ENCODE data around the gene ABHD2.

Gene ABHD2

DNA sequence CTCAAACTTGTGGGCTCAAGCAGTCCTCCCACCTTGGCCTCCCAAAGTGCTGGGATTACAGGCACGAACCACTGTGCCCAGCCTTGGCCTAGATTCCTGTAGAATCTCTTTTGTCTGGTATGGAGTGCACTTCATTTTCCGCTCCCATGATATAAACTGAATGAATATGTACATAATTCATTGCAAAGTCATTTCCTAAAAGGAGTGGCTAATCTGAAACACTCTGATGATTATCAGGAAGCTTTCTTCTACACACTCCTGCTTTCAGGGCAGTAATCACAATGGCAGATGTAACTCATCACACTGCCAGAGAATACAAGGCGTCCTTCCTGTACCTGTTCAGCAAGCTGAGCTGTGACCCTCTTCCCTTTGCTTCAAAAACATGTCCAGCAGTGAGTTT is 104.5 kb downstream of the ABHD2 start:
- H3K27me3 ChIP-seq (ENCODE audit: insufficient read depth, low read length), result no peaks in the 10 kb centered on the region
- H3K4me1 ChIP-seq (ENCODE audit: insufficient read depth, low read length, severe bottlenecking), result peaks cover 10% of the 10 kb centered on the region
- H3K36me3 ChIP-seq (ENCODE audit: insufficient read depth, low read length), result peaks cover 48% of the 10 kb centered on the region; the same call in 1 of the 2 replicates
- no peaks in the 10 kb centered on the region for H3K9me3 ChIP-seq (ENCODE audit: low read length)
- H3K4me3 ChIP-seq (ENCODE audit: low read depth, low read length, poor library complexity, severe bottlenecking), result no peak overlapping the region
- H3K79me2 ChIP-seq (ENCODE audit: insufficient read depth, low read length), result no peaks in the 10 kb centered on the region
- no peak overlapping the region for H2AFZ ChIP-seq (ENCODE audit: low read length)
- H3K9ac ChIP-seq (ENCODE audit: low read length), result no peak overlapping the region
- H3K9me2 ChIP-seq (ENCODE audit: low read depth, low read length), result no peaks in the 10 kb centered on the region
- no peak overlapping the region for H3K27ac ChIP-seq (ENCODE audit: low read depth, low read length, poor library complexity, severe bottlenecking)
- H3F3A ChIP-seq (ENCODE audit: insufficient read depth, low read length), result no peaks in the 10 kb centered on the region
- H4K20me1 ChIP-seq (ENCODE audit: insufficient read depth, low read length), result no peaks in the 10 kb centered on the region
- no peak for TF ChIP-seq EZH2 (IDR thresholded peaks at IDR 0.05; ENCODE audit: borderline replicate concordance, low read length)
- TF ChIP-seq, protein P1, sequence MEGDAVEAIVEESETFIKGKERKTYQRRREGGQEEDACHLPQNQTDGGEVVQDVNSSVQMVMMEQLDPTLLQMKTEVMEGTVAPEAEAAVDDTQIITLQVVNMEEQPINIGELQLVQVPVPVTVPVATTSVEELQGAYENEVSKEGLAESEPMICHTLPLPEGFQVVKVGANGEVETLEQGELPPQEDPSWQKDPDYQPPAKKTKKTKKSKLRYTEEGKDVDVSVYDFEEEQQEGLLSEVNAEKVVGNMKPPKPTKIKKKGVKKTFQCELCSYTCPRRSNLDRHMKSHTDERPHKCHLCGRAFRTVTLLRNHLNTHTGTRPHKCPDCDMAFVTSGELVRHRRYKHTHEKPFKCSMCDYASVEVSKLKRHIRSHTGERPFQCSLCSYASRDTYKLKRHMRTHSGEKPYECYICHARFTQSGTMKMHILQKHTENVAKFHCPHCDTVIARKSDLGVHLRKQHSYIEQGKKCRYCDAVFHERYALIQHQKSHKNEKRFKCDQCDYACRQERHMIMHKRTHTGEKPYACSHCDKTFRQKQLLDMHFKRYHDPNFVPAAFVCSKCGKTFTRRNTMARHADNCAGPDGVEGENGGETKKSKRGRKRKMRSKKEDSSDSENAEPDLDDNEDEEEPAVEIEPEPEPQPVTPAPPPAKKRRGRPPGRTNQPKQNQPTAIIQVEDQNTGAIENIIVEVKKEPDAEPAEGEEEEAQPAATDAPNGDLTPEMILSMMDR (IDR thresholded peaks at IDR 0.05; ENCODE audit: low read length), result no peak
- no peak overlapping the region for H3K4me2 ChIP-seq (ENCODE audit: low read length)

DNA sequence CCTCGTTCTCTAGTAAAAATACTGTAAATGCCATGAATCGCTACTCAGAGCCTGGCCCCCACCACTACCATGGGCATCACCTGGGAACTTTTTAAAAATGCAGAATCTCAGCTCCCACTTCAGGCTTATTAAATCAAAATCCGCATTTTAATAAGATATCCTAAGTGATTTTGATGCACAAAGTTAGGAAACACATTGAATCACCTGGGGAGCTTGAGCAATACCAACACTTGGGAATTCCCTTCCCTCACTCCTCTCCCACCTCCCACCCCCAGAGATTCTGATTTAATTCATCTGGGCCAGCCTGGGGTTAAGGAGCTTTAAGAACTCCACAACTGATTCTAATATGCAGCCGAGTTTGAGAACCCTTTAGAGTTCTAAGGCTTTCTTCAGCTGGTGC is 106.4 kb downstream of the ABHD2 start:
- Histone ChIP-seq H3K79me2 (ENCODE audit: insufficient read depth, low read length) (no peaks in the 10 kb centered on the region), H3K4me3 (ENCODE audit: low read depth, low read length, poor library complexity, severe bottlenecking) (no peak overlapping the region), H3K9ac (ENCODE audit: low read length) (no peak overlapping the region), H3K27me3 (ENCODE audit: insufficient read depth, low read length) (no peaks in the 10 kb centered on the region), H3K4me1 (ENCODE audit: insufficient read depth, low read length, severe bottlenecking) (peaks cover 10% of the 10 kb centered on the region), H3F3A (ENCODE audit: insufficient read depth, low read length) (no peaks in the 10 kb centered on the region), H3K9me3 (ENCODE audit: low read length) (no peaks in the 10 kb centered on the region), H4K20me1 (ENCODE audit: insufficient read depth, low read length) (no peaks in the 10 kb centered on the region), H3K36me3 (ENCODE audit: insufficient read depth, low read length) (peaks cover 40% of the 10 kb centered on the region; the same call in 1 of the 2 replicates), H2AFZ (ENCODE audit: low read length) (no peak overlapping the region), H3K4me2 (ENCODE audit: low read length) (no peak overlapping the region), H3K27ac (ENCODE audit: low read depth, low read length, poor library complexity, severe bottlenecking) (no peak overlapping the region), H3K9me2 (ENCODE audit: low read depth, low read length) (no peaks in the 10 kb centered on the region)
- TF ChIP-seq, protein P1 (IDR thresholded peaks at IDR 0.05; ENCODE audit: low read length), result no peak
- TF ChIP-seq EZH2 (IDR thresholded peaks at IDR 0.05; ENCODE audit: borderline replicate concordance, low read length), result no peak

DNA sequence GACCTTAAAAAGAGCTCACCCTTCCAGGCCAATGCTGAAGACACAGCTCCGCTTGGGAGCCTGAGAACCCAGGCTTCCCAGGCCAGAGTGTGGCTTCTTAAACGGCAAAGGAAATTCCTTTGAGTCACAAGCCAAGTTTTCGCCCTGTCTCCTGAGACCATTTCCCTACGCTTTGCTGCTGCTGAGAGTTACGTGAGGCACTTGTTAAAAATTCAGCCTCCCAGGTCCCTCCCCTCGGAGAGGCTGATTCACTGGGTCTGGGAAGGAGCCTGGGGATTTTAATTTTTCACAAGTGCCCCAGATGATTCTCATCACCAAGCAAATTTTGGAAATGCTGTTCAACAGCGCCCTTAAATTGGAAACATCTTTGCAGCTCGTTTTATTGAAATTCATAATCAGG is 107.6 kb downstream of the ABHD2 start:
- no peaks in the 10 kb centered on the region for H3K9me2 ChIP-seq (ENCODE audit: low read depth, low read length)
- no peak overlapping the region for H3K4me2 ChIP-seq (ENCODE audit: low read length)
- H3K36me3 ChIP-seq (ENCODE audit: insufficient read depth, low read length), result peaks cover 36% of the 10 kb centered on the region; the same call in 1 of the 2 replicates
- H3K4me1 ChIP-seq (ENCODE audit: insufficient read depth, low read length, severe bottlenecking), result peaks cover 10% of the 10 kb centered on the region
- no peak overlapping the region for H2AFZ ChIP-seq (ENCODE audit: low read length)
- H3K27ac ChIP-seq (ENCODE audit: low read depth, low read length, poor library complexity, severe bottlenecking), result no peak overlapping the region
- TF ChIP-seq EZH2 (IDR thresholded peaks at IDR 0.05; ENCODE audit: borderline replicate concordance, low read length), result no peak
- TF ChIP-seq, protein P1 (IDR thresholded peaks at IDR 0.05; ENCODE audit: low read length), result no peak
- no peaks in the 10 kb centered on the region for H3K9me3 ChIP-seq (ENCODE audit: low read length)
- H3K9ac ChIP-seq (ENCODE audit: low read length), result no peak overlapping the region
- H3F3A ChIP-seq (ENCODE audit: insufficient read depth, low read length), result no peaks in the 10 kb centered on the region
- no peaks in the 10 kb centered on the region for H3K79me2 ChIP-seq (ENCODE audit: insufficient read depth, low read length)
- no peaks in the 10 kb centered on the region for H3K27me3 ChIP-seq (ENCODE audit: insufficient read depth, low read length)
- no peaks in the 10 kb centered on the region for H4K20me1 ChIP-seq (ENCODE audit: insufficient read depth, low read length)
- H3K4me3 ChIP-seq (ENCODE audit: low read depth, low read length, poor library complexity, severe bottlenecking), result no peak overlapping the region

Data from OCI-LY1 (cell line).